SK-N-SH (cell line): ENCODE measurements around the gene SLCO3A1. TPM values are rescaled to one million over a fixed set of nuclear protein-coding genes. Genes with fewer than 3 reads are reported as not detected.

Source experiments
- CTCF ChIA-PET: fragments of 300-600, 350-600 bp; formaldehyde crosslinking; extraction: SDS; loops from one replicate; lab custom pipeline; 2021; lab: Yijun Ruan, JAX
- POLR2A ChIA-PET: fragments of 350-600 bp; sonication (Branson Sonifier 250); formaldehyde crosslinking; extraction: SDS; loops from one replicate; lab custom pipeline; 2020; ENCODE audit warnings: antibody characterized with exemption, inconsistent platforms; lab: Yijun Ruan, JAX
- DNase-seq: peaks from one replicate; pipeline ENCODE4 v3.0.0; 2012
- H2AFZ ChIP-seq: fragments of 200-600 bp; sonication (generic); 2 replicates; pipeline ENCODE4 v1.8.1; 2016; ENCODE audit warnings: antibody characterized with exemption, mild to moderate bottlenecking, low read depth
- H3F3A ChIP-seq: fragments of 200-600 bp; sonication (generic); replicated peaks from 2 replicates; pipeline ENCODE3; 2016; ENCODE audit warnings: antibody characterized with exemption, mild to moderate bottlenecking; ENCODE audit not compliant: insufficient read depth
- H3K27ac ChIP-seq, 2 experiments: fragments of 200-500 bp in 1 of 2; fragments of 200-600 bp in 1 of 2; sonication (Bioruptor generic) in 1 of 2; sonication (generic), shearing (Covaris generic) in 1 of 2; 2 replicates each; pipeline versions ENCODE4 v1.5.1 to v1.6.1; 2014 to 2016; ENCODE audit warnings: low read depth in 2 of 2, inconsistent platforms in 1 of 2, low read length in 1 of 2, mild to moderate bottlenecking in 1 of 2, mixed read lengths in 1 of 2
- H3K27me3 ChIP-seq: fragments of 200-600 bp; sonication (generic), shearing (Covaris generic); 2 replicates; pipeline ENCODE4 v1.6.1; 2016; ENCODE audit warnings: mixed run types; ENCODE audit not compliant: insufficient read depth
- H3K36me3 ChIP-seq, 2 experiments: fragments of 200-500 bp in 1 of 2; fragments of 200-600 bp in 1 of 2; sonication (Bioruptor generic) in 1 of 2; sonication (generic) in 1 of 2; replicated peaks in 1 of 2; 2 replicates each; pipeline versions ENCODE3 to v1.5.1; 2014 to 2016; ENCODE audit warnings: low read length in 1 of 2, mild to moderate bottlenecking in 1 of 2; ENCODE audit not compliant: insufficient read depth in 2 of 2, control insufficient read depth in 1 of 2
- H3K4me1 ChIP-seq, 2 experiments: fragments of 200-500 bp in 1 of 2; fragments of 200-600 bp in 1 of 2; sonication (Bioruptor generic) in 1 of 2; sonication (generic), shearing (Covaris generic) in 1 of 2; 2 replicates each; pipeline versions ENCODE4 v1.5.1 to v1.6.1; 2014 to 2016; ENCODE audit warnings: low read depth in 1 of 2, low read length in 1 of 2, mixed run types in 1 of 2; ENCODE audit not compliant: insufficient read depth in 2 of 2, control insufficient read depth in 1 of 2
- H3K4me2 ChIP-seq: fragments of 200-600 bp; sonication (generic), shearing (Covaris generic); 2 replicates; pipeline ENCODE4 v1.6.1; 2017; ENCODE audit warnings: mixed run types
- H3K4me3 ChIP-seq, 2 experiments: fragments of 200-500 bp in 1 of 2; fragments of 200-600 bp in 1 of 2; sonication (Bioruptor generic) in 1 of 2; sonication (generic), shearing (Covaris generic) in 1 of 2; 2 replicates each; pipeline versions ENCODE4 v1.5.1 to v1.8.1; 2014 to 2016; ENCODE audit warnings: low read depth in 2 of 2, inconsistent platforms in 1 of 2, low read length in 1 of 2, mild to moderate bottlenecking in 1 of 2, mixed read lengths in 1 of 2, moderate library complexity in 1 of 2
- H3K79me2 ChIP-seq: fragments of 200-600 bp; sonication (generic); 2 replicates; pipeline ENCODE4 v1.8.1; 2017; ENCODE audit warnings: mild to moderate bottlenecking; ENCODE audit not compliant: insufficient read depth
- H3K9ac ChIP-seq: fragments of 200-600 bp; sonication (generic); 2 replicates; pipeline ENCODE4 v1.6.1; 2017; ENCODE audit warnings: mixed run types
- H3K9me2 ChIP-seq: fragments of 200-600 bp; sonication (generic); 2 replicates; pipeline ENCODE4 v1.6.1; 2017; ENCODE audit warnings: mixed run types
- H3K9me3 ChIP-seq: fragments of 200-600 bp; sonication (generic); 2 replicates; pipeline ENCODE4 v1.6.1; 2017; ENCODE audit warnings: mixed run types, mild to moderate bottlenecking, moderate library complexity
- H4K20me1 ChIP-seq: fragments of 200-600 bp; sonication (generic); 2 replicates; pipeline ENCODE4 v1.6.1; 2017; ENCODE audit warnings: mild to moderate bottlenecking, mixed run types; ENCODE audit not compliant: insufficient read depth
- CHD2 ChIP-seq: fragments of 150-350 bp; IDR thresholded peaks from 2 replicates; pipeline ENCODE4 v1.6.1; 2018; ENCODE audit warnings: low read length; ENCODE audit not compliant: partially characterized antibody
- CTCF ChIP-seq: fragments of 200-600 bp; sonication (generic); IDR thresholded peaks from 2 replicates; pipeline ENCODE4 v1.6.1; 2017; ENCODE audit warnings: antibody characterized with exemption, mild to moderate bottlenecking, moderate library complexity
- FOSL2 ChIP-seq: IDR thresholded peaks from 2 replicates; pipeline ENCODE4 v1.4.0; 2012; ENCODE audit warnings: low read depth, mild to moderate bottlenecking, moderate library complexity, borderline replicate concordance
- FOXJ3 ChIP-seq: sonication (generic); formaldehyde crosslinking; IDR thresholded peaks from 2 replicates; pipeline ENCODE4 v1.5.1; 2020; ENCODE audit warnings: mild to moderate bottlenecking, missing genetic modification reagents
- GABPA ChIP-seq: IDR thresholded peaks from 2 replicates; pipeline ENCODE4 v1.4.0; 2012; ENCODE audit warnings: low read depth, mild to moderate bottlenecking
- IRF3 ChIP-seq: fragments of 150-350 bp; IDR thresholded peaks from 2 replicates; pipeline ENCODE4 v1.6.1; 2016; ENCODE audit warnings: mild to moderate bottlenecking, low read depth, low read length
- JUND ChIP-seq: IDR thresholded peaks from 2 replicates; pipeline ENCODE4 v1.4.0; 2012
- MEF2A ChIP-seq: IDR thresholded peaks from 2 replicates; pipeline ENCODE4 v1.4.0; 2012; ENCODE audit warnings: low read depth, borderline replicate concordance
- MXI1 ChIP-seq: IDR thresholded peaks from 2 replicates; pipeline ENCODE4 v1.6.1; 2012; ENCODE audit warnings: mild to moderate bottlenecking, low read depth, low read length, improper control_type of control experiment
- NFIC ChIP-seq: IDR thresholded peaks from 2 replicates; pipeline ENCODE4 v1.4.0; 2012; ENCODE audit warnings: borderline replicate concordance
- POLR2AphosphoS5 ChIP-seq: IDR thresholded peaks from 2 replicates; pipeline ENCODE4 v1.6.1; 2012; ENCODE audit warnings: low read depth, low read length
- RAD21 ChIP-seq: IDR thresholded peaks from 2 replicates; pipeline ENCODE4 v1.6.1; 2012; ENCODE audit warnings: mild to moderate bottlenecking, low read length
- RXRA ChIP-seq: IDR thresholded peaks from 2 replicates; pipeline ENCODE4 v1.4.0; 2012; ENCODE audit warnings: low read depth, mild to moderate bottlenecking, borderline replicate concordance
- SIN3A ChIP-seq: IDR thresholded peaks from 2 replicates; pipeline ENCODE4 v1.6.1; 2012; ENCODE audit warnings: low read depth, mild to moderate bottlenecking, low read length, moderate library complexity, borderline replicate concordance
- SMC3 ChIP-seq: IDR thresholded peaks from 2 replicates; pipeline ENCODE4 v1.6.1; 2012; ENCODE audit warnings: low read depth, low read length, improper control_type of control experiment
- TAF1 ChIP-seq: IDR thresholded peaks from 2 replicates; pipeline ENCODE4 v1.6.1; 2012; ENCODE audit warnings: low read depth, mild to moderate bottlenecking, low read length, moderate library complexity, borderline replicate concordance
- TCF12 ChIP-seq: IDR thresholded peaks from 2 replicates; pipeline ENCODE4 v1.4.0; 2012
- USF2 ChIP-seq: fragments of 150-350 bp; IDR thresholded peaks from 2 replicates; pipeline ENCODE4 v1.6.1; 2017; ENCODE audit warnings: antibody characterized with exemption, low read length, low read depth, borderline replicate concordance
- ZBTB33 ChIP-seq: IDR thresholded peaks from 2 replicates; pipeline ENCODE4 v1.4.0; 2012; ENCODE audit warnings: low read depth, borderline replicate concordance
- WGBS: methylation state at CpG from one replicate; pipeline ENCODE4 v1.1.6; 2017; ENCODE audit warnings: low lambda C conversion rate; 5-methylcytosine and 5-hydroxymethylcytosine counted together
- polyA plus RNA-seq, 3 experiments: library from polyadenylated mRNA; depleted of rRNA; stranded (reverse); fragments of >200 nt; gene quantifications; 2 replicates each; pipeline ENCODE4 v1.2.3, GENCODE V29; 2012

SLCO3A1 gene
- polyA plus RNA-seq, 1 of the 3 experiments (the other 2 are of a cell fraction) = 19.7 TPM

- H3K9me2 ChIP-seq = no peaks in the 10 kb centered on the region
- no peaks in the 10 kb centered on the region for H4K20me1 ChIP-seq
- H3K4me2 ChIP-seq = no peak overlapping the region
- H3K27ac ChIP-seq = no peak overlapping the region
- CTCF ChIA-PET = interaction anchor here (0.6 to 1.2 kb wide), 2 partner anchors 20 to 160 kb away, joined by 3 read pairs; no protein-coding TSS in a partner anchor
- no peaks in the 10 kb centered on the region for H3K9me3 ChIP-seq
- peaks cover 14% of the 10 kb centered on the region; the same call in 1 of the 2 replicates for H3K79me2 ChIP-seq
- H3K4me3 ChIP-seq = no peak overlapping the region
- no peaks in the 10 kb centered on the region for H3K27me3 ChIP-seq
- peaks cover 3% of the 10 kb centered on the region in 2 experiments for H3K36me3 ChIP-seq
- TF ChIP-seq IRF3 (no peak), TAF1 (no peak), POLR2AphosphoS5 (no peak), USF2 (no peak), ZBTB33 (no peak), CTCF (no peak), MEF2A (no peak), RXRA (no peak), SIN3A (no peak), CHD2 (no peak), GABPA (no peak), FOSL2 (no peak), TCF12 (no peak), SMC3 (no peak), JUND (no peak), NFIC (no peak), MXI1 (no peak), RAD21 (no peak), FOXJ3 (no peak)
- 87% methylated on average over 5 of the region's 5 CpGs for WGBS
- H3F3A ChIP-seq = no peaks in the 10 kb centered on the region
- H2AFZ ChIP-seq = no peak overlapping the region
- DNase-seq = no peak
- no peak overlapping the region for H3K9ac ChIP-seq
- H3K4me1 ChIP-seq = peaks cover 0 to 7% of the 10 kb centered on the region in 2 experiments; a peak in 1 of 4 replicates
- POLR2A ChIA-PET = interaction anchor here (0.6 kb wide), 1 partner anchor 96 kb away, joined by 3 read pairs; no protein-coding TSS in a partner anchor
Measured at GRCh38 chr15:91921188-91921842, 67.8 kb downstream of the SLCO3A1 start.
